Measurements from ENCODE around the gene ELOVL5.

ELOVL5 gene

DNA sequence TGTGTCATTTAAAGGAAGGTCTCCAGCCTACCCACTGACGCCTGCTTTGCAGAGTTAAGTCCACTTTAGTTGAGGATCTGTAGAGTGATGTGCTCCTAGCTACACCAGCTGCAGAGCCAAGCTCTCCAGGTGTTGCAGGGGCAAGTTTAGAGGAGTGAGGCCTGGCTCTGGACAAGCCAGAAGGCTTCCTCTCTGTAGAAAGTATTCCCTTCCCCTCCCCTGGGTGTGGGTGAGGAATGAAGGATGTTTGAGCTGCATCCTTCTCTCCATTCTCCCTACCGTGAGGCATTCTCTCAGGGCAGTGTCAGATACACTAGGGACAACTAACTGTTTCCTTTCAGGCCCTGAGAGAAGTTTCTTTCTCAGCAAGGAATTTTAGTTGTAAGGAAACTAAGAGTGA is 66.5 kb downstream of the ELOVL5 start:
- Histone ChIP-seq H3K36me3 (ENCODE audit: insufficient read depth, insufficient read length, low read length) (peaks cover 2% of the 10 kb centered on the region), H3K27me3 (ENCODE audit: insufficient read depth, insufficient read length) (no peaks in the 10 kb centered on the region), H3K9ac (ENCODE audit: insufficient read length, low read depth) (no peak overlapping the region), H3K9me3 (ENCODE audit: insufficient read depth, low read length) (no peaks in the 10 kb centered on the region), H3K4me1 (ENCODE audit: insufficient read depth, insufficient read length) (no peaks in the 10 kb centered on the region), H3K4me3 (ENCODE audit: insufficient read length, low read depth) (no peak overlapping the region)
- DNase-seq (ENCODE audit: low read depth, low spot score), result no peak
- no peak for TF ChIP-seq ZNF274 (IDR thresholded peaks at IDR 0.05; ENCODE audit: low read depth, low read length)
- TF ChIP-seq SUZ12 (IDR thresholded peaks at IDR 0.05; ENCODE audit: extremely low read depth, insufficient read depth, insufficient read length), result no peak
- TF ChIP-seq YY1 (IDR thresholded peaks at IDR 0.05; ENCODE audit: insufficient read depth, insufficient read length), result no peak

DNA sequence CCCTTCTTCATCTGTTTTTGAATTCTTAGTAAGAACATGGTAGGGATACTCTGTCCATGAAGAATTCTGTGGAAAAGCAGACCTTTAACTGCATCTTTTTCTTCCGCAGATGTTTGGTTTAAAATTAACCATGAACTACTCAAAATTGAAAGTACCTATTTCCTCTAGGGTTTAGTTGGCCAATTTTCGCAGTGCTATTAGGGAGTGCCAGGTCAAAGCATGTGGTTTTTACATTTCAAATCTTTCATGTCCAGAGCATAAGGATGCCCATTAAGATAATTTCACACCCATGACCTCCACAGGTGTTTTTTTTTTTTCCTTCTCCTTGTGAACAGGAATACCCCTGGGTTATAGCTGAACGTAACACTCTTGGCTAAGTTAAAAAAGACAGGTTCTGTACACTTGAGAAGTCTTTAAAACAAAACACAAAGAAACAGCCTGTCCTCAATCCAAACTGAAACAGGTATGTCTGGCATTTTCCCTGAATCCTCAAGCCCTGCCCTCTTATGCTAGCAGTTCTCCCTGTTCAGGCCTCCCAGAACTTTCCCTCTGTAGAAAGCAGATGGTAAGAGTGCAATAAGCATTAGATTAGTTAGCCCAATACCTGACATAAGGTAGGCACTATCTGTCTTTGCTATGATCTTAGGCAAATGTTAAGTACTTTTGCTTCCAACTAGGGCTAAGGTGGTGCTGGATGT is 67.1 kb downstream of the ELOVL5 start:
- no peaks in the 10 kb centered on the region for H3K27me3 ChIP-seq (ENCODE audit: insufficient read depth, insufficient read length)
- TF ChIP-seq ZNF274 (IDR thresholded peaks at IDR 0.05; ENCODE audit: low read depth, low read length), result no peak
- no peak for TF ChIP-seq YY1 (IDR thresholded peaks at IDR 0.05; ENCODE audit: insufficient read depth, insufficient read length)
- no peak for TF ChIP-seq SUZ12 (IDR thresholded peaks at IDR 0.05; ENCODE audit: extremely low read depth, insufficient read depth, insufficient read length)
- H3K9ac ChIP-seq (ENCODE audit: insufficient read length, low read depth), result no peak overlapping the region
- H3K9me3 ChIP-seq (ENCODE audit: insufficient read depth, low read length), result no peaks in the 10 kb centered on the region
- H3K4me1 ChIP-seq (ENCODE audit: insufficient read depth, insufficient read length), result no peaks in the 10 kb centered on the region
- peaks cover 4% of the 10 kb centered on the region for H3K36me3 ChIP-seq (ENCODE audit: insufficient read depth, insufficient read length, low read length)
- DNase-seq (ENCODE audit: low read depth, low spot score), result no peak
- no peak overlapping the region for H3K4me3 ChIP-seq (ENCODE audit: insufficient read length, low read depth)

- DNase-seq (ENCODE audit: low read depth, low spot score), result no peak
- no peak overlapping the region for H3K4me3 ChIP-seq (ENCODE audit: insufficient read length, low read depth)
- TF ChIP-seq YY1 (IDR thresholded peaks at IDR 0.05; ENCODE audit: insufficient read depth, insufficient read length) (no peak), SUZ12 (IDR thresholded peaks at IDR 0.05; ENCODE audit: extremely low read depth, insufficient read depth, insufficient read length) (no peak), ZNF274 (IDR thresholded peaks at IDR 0.05; ENCODE audit: low read depth, low read length) (no peak)
- no peaks in the 10 kb centered on the region for H3K4me1 ChIP-seq (ENCODE audit: insufficient read depth, insufficient read length)
- H3K9ac ChIP-seq (ENCODE audit: insufficient read length, low read depth), result no peak overlapping the region
- H3K9me3 ChIP-seq (ENCODE audit: insufficient read depth, low read length), result no peaks in the 10 kb centered on the region
- peaks cover 7% of the 10 kb centered on the region for H3K36me3 ChIP-seq (ENCODE audit: insufficient read depth, insufficient read length, low read length)
- H3K27me3 ChIP-seq (ENCODE audit: insufficient read depth, insufficient read length), result no peaks in the 10 kb centered on the region
Observed at GRCh38 chr6:53280207-53280606, 68.5 kb downstream of the ELOVL5 start.

- Histone ChIP-seq H3K27me3 (ENCODE audit: insufficient read depth, insufficient read length) (no peaks in the 10 kb centered on the region), H3K4me1 (ENCODE audit: insufficient read depth, insufficient read length) (no peaks in the 10 kb centered on the region), H3K9ac (ENCODE audit: insufficient read length, low read depth) (no peak overlapping the region), H3K9me3 (ENCODE audit: insufficient read depth, low read length) (no peaks in the 10 kb centered on the region), H3K4me3 (ENCODE audit: insufficient read length, low read depth) (no peak overlapping the region), H3K36me3 (ENCODE audit: insufficient read depth, insufficient read length, low read length) (peaks cover 16% of the 10 kb centered on the region)
- no peak for DNase-seq (ENCODE audit: low read depth, low spot score)
- TF ChIP-seq ZNF274 (IDR thresholded peaks at IDR 0.05; ENCODE audit: low read depth, low read length) (no peak), SUZ12 (IDR thresholded peaks at IDR 0.05; ENCODE audit: extremely low read depth, insufficient read depth, insufficient read length) (no peak), YY1 (IDR thresholded peaks at IDR 0.05; ENCODE audit: insufficient read depth, insufficient read length) (no peak)
Observed at GRCh38 chr6:53279293-53279692, 69.5 kb downstream of the ELOVL5 start.

DNA sequence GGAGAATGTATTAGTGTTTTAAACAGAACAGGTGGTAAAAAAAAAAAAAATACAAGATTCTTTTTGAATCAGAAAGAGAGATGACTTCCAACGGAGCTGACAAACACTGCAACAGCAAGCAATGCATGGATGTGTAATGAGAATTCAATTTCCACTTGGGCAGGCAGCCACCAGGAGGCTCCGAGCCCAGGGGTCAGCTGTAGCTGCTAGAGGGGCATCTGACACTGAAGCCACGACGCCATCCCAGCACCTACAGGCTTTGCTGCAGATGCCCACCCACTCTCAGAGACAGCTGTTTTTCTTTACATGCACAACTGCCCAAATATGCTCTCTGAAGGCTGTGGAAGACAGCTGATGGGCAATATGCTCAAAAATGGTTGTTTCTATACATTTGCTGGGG is 75.4 kb downstream of the ELOVL5 start:
- H3K4me3 ChIP-seq (ENCODE audit: insufficient read length, low read depth), result no peak overlapping the region
- peaks cover 57% of the 10 kb centered on the region for H3K36me3 ChIP-seq (ENCODE audit: insufficient read depth, insufficient read length, low read length)
- no peak for TF ChIP-seq SUZ12 (IDR thresholded peaks at IDR 0.05; ENCODE audit: extremely low read depth, insufficient read depth, insufficient read length)
- TF ChIP-seq ZNF274 (IDR thresholded peaks at IDR 0.05; ENCODE audit: low read depth, low read length), result no peak
- peaks cover 2% of the 10 kb centered on the region for H3K4me1 ChIP-seq (ENCODE audit: insufficient read depth, insufficient read length)
- no peak for DNase-seq (ENCODE audit: low read depth, low spot score)
- H3K9me3 ChIP-seq (ENCODE audit: insufficient read depth, low read length), result no peaks in the 10 kb centered on the region
- H3K9ac ChIP-seq (ENCODE audit: insufficient read length, low read depth), result no peak overlapping the region
- no peaks in the 10 kb centered on the region for H3K27me3 ChIP-seq (ENCODE audit: insufficient read depth, insufficient read length)

DNA sequence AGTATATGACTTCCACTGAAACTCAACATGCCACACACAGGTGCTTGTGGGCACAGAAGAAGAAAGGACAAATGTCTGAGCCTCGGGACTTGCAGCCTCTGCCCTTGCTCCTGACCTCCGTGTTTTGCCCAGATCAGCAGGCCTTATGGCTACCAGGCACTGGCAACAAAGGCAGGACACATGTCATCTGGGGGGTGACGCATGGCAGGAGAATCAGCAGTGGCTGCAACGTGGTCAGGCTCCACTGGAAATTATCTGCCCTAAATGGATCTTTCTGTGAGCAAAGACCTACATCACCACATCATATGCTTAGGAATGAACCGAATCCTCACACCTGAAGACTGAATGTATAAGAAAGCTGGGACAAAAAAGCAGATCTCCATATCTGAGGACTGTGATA is 78.9 kb downstream of the ELOVL5 start:
- Histone ChIP-seq H3K4me3 (ENCODE audit: insufficient read length, low read depth) (no peak overlapping the region), H3K9me3 (ENCODE audit: insufficient read depth, low read length) (no peaks in the 10 kb centered on the region), H3K4me1 (ENCODE audit: insufficient read depth, insufficient read length) (peaks cover 2% of the 10 kb centered on the region), H3K27me3 (ENCODE audit: insufficient read depth, insufficient read length) (no peaks in the 10 kb centered on the region), H3K9ac (ENCODE audit: insufficient read length, low read depth) (no peak overlapping the region), H3K36me3 (ENCODE audit: insufficient read depth, insufficient read length, low read length) (peaks cover 52% of the 10 kb centered on the region)
- no peak for DNase-seq (ENCODE audit: low read depth, low spot score)
- TF ChIP-seq YY1 (IDR thresholded peaks at IDR 0.05; ENCODE audit: insufficient read depth, insufficient read length), result no peak
- TF ChIP-seq ZNF274 (IDR thresholded peaks at IDR 0.05; ENCODE audit: low read depth, low read length), result no peak
- no peak for TF ChIP-seq SUZ12 (IDR thresholded peaks at IDR 0.05; ENCODE audit: extremely low read depth, insufficient read depth, insufficient read length)

DNA sequence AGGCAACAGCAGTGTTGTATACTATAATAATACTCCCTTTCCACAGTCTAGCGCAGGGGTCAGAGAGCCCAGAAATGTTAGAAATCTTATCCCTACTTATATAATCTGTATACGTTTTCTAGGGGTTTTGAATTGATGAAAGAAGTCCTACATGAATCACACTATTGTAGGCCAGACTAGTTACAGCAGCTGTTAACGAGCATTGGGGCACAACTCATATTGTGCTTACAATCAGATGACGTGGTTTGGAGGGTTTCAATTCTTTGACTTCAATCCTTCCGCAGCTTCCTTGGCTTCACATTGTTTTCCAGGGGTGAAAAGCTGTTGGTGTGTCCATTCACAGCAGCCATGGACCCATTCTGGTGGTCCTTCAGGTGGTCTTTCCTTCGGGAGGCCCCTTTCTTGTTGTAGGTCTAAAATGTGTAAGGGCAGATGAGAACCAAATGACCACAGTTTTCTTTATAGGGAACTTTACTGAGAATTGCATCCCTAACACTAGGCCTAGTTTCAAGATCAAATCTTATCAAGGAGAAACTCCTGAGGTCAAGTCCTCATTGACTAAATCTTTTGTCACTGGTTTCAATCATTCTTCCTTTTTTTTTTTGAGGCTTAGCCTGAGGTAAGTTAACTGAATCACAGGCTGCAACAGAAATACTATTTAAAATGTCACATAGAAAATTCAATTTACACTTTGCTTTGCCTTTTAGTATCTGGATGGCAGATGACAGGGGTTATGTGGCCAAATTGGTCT is 79.7 kb downstream of the ELOVL5 start:
- Histone ChIP-seq H3K4me1 (ENCODE audit: insufficient read depth, insufficient read length) (peaks cover 2% of the 10 kb centered on the region), H3K27me3 (ENCODE audit: insufficient read depth, insufficient read length) (no peaks in the 10 kb centered on the region), H3K36me3 (ENCODE audit: insufficient read depth, insufficient read length, low read length) (peaks cover 46% of the 10 kb centered on the region), H3K9ac (ENCODE audit: insufficient read length, low read depth) (no peak overlapping the region), H3K9me3 (ENCODE audit: insufficient read depth, low read length) (no peaks in the 10 kb centered on the region), H3K4me3 (ENCODE audit: insufficient read length, low read depth) (no peak overlapping the region)
- no peak for DNase-seq (ENCODE audit: low read depth, low spot score)
- TF ChIP-seq SUZ12 (IDR thresholded peaks at IDR 0.05; ENCODE audit: extremely low read depth, insufficient read depth, insufficient read length), result no peak
- no peak for TF ChIP-seq ZNF274 (IDR thresholded peaks at IDR 0.05; ENCODE audit: low read depth, low read length)
- no peak for TF ChIP-seq YY1 (IDR thresholded peaks at IDR 0.05; ENCODE audit: insufficient read depth, insufficient read length)
